Calu3 (cell line): Measurements from ENCODE around the gene APOA1. TPM values are rescaled to one million over a fixed set of nuclear protein-coding genes. Genes with fewer than 3 reads are reported as not detected.

Experiments
- BruUV-seq: library from RNA; stranded (reverse); fragments of 400-500 nt; replicated peaks from 2 replicates; lab custom pipeline; 2021; lab: Mats Ljungman, UMichigan
- CTCF ChIA-PET: fragments of 300-600 bp; sonication (Branson Sonifier 250); formaldehyde crosslinking; loops from one replicate; lab custom pipeline; 2022; ENCODE audit warnings: antibody characterized with exemption; lab: Charles Lee
- DNase-seq: peaks from one replicate; pipeline ENCODE4 v3.0.0; 2022
- H3K27ac Mint-ChIP-seq: one replicate; pipeline ENCODE4 v1.8.0; 2022; ENCODE audit warnings: mixed read lengths; ENCODE audit not compliant: unreplicated experiment
- H3K27me3 Mint-ChIP-seq: one replicate; pipeline ENCODE4 v1.8.0; 2022; ENCODE audit warnings: mixed read lengths; ENCODE audit not compliant: unreplicated experiment
- H3K36me3 Mint-ChIP-seq: one replicate; pipeline ENCODE4 v1.8.0; 2022; ENCODE audit warnings: mild to moderate bottlenecking, moderate library complexity, mixed read lengths; ENCODE audit not compliant: insufficient read depth, unreplicated experiment
- H3K4me1 Mint-ChIP-seq: one replicate; pipeline ENCODE4 v1.8.0; 2022; ENCODE audit warnings: mild to moderate bottlenecking, low read depth, mixed read lengths; ENCODE audit not compliant: unreplicated experiment
- H3K4me3 Mint-ChIP-seq: one replicate; pipeline ENCODE4 v1.8.0; 2022; ENCODE audit warnings: mild to moderate bottlenecking, low read depth, moderate library complexity, mixed read lengths; ENCODE audit not compliant: unreplicated experiment
- H3K9me3 Mint-ChIP-seq: one replicate; pipeline ENCODE4 v1.8.0; 2022; ENCODE audit warnings: low read depth, mixed read lengths; ENCODE audit not compliant: unreplicated experiment
- CTCF ChIP-seq: fragments of 200-600 bp; IDR thresholded peaks from one replicate; pipeline ENCODE4 v1.8.0; 2022; ENCODE audit warnings: antibody characterized with exemption; ENCODE audit not compliant: unreplicated experiment
- intact Hi-C: fragments of 100-400 bp; cut with micrococcal nuclease; formaldehyde crosslinking; loops from one replicate; pipeline ENCODE4 v1.10.0; 2022; ENCODE audit not compliant: unreplicated experiment
- total RNA-seq: library from RNA; stranded (reverse); gene quantifications from 2 replicates; pipeline ENCODE4 v1.2.3, GENCODE V29; 2022

Gene APOA1
- total RNA-seq, 1 experiment from 2014 or later = not detected

GRCh38 chr11:116860303-116860702, 22.9 kb upstream of the APOA1 start:
- H3K4me1 Mint-ChIP-seq = no peaks in the 10 kb centered on the region
- intact Hi-C loops = no loop called here
- TF ChIP-seq CTCF = no peak
- H3K27ac Mint-ChIP-seq = no peak overlapping the region
- peaks cover 6% of the 10 kb centered on the region for H3K36me3 Mint-ChIP-seq
- no peak for DNase-seq
- no peak overlapping the region for H3K4me3 Mint-ChIP-seq
- no peaks in the 10 kb centered on the region for H3K9me3 Mint-ChIP-seq
- no TSS peak for BruUV-seq
- CTCF ChIA-PET = no interaction called here
- no peaks in the 10 kb centered on the region for H3K27me3 Mint-ChIP-seq

- Mint-ChIP-seq H3K9me3 (no peaks in the 10 kb centered on the region), H3K27ac (no peak overlapping the region), H3K4me3 (no peak overlapping the region), H3K4me1 (no peaks in the 10 kb centered on the region), H3K27me3 (no peaks in the 10 kb centered on the region), H3K36me3 (peaks cover 2% of the 10 kb centered on the region)
- BruUV-seq = no TSS peak
- no peak for TF ChIP-seq CTCF
- intact Hi-C loops = no loop called here
- CTCF ChIA-PET = no interaction called here
- DNase-seq = no peak
Observed at GRCh38 chr11:116859175-116859574, 21.8 kb upstream of the APOA1 start.

DNA sequence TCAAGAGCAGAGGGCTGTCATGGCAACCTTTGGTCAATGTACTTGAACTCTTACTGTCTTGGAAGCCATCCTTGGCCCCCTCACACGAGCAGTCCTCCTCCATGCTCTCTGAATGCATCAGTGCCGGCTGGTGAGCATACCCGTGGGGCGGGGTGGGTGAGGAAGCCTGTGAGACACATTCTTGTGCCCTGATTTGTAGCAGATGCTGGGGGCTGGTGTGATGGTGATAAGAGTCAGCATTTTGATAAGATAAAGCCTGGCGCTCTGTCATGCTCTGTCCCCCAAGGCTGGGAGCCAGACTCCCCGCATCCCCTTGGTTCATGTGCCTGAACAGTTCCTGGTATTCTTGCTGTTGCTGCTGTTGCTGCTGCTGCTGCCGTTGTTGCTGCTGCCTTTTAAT, 20.5 kb upstream of the APOA1 start:
- Mint-ChIP-seq H3K36me3 (no peaks in the 10 kb centered on the region), H3K4me3 (no peak overlapping the region), H3K4me1 (peaks cover 1% of the 10 kb centered on the region), H3K9me3 (no peaks in the 10 kb centered on the region), H3K27me3 (no peaks in the 10 kb centered on the region), H3K27ac (no peak overlapping the region)
- no peak for DNase-seq
- intact Hi-C loops = no loop called here
- no peak for TF ChIP-seq CTCF
- CTCF ChIA-PET = no interaction called here
- no TSS peak for BruUV-seq

DNA sequence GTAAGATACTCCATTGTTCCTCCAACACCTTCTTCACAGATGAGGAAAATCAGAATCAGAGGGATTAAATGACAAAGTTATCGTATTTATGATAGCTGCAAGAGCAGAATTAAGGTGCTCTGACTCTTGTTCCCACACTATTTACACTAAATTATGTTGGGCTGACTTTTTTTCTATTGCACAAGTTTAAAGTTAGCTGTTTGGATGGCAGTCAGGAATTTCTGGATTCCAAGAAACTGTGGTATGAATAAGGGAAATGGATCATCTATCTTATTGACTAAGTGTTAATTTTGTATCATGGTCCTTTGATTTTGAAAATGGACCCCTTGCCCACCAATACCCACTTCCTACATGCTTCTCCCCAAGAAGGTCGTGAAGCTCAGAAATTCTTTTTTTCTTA, 19.9 kb upstream of the APOA1 start:
- DNase-seq = no peak
- CTCF ChIA-PET = no interaction called here
- peaks cover 7% of the 10 kb centered on the region for H3K4me1 Mint-ChIP-seq
- H3K9me3 Mint-ChIP-seq = no peaks in the 10 kb centered on the region
- TF ChIP-seq CTCF = no peak
- no TSS peak for BruUV-seq
- H3K36me3 Mint-ChIP-seq = no peaks in the 10 kb centered on the region
- H3K27me3 Mint-ChIP-seq = no peaks in the 10 kb centered on the region
- intact Hi-C loops = no loop called here
- no peak overlapping the region for H3K4me3 Mint-ChIP-seq
- no peak overlapping the region for H3K27ac Mint-ChIP-seq
